Left lung (tissue), 10 donors: Measurements from ENCODE around the gene SLC44A3. TPM values are rescaled to one million over a fixed set of nuclear protein-coding genes. Genes with fewer than 3 reads are reported as not detected.
A peak's percentile ranks its signal among the peaks of the same experiment; 100 is the strongest.

Source experiments
- ATAC-seq: fragments of 200-7000 bp; cut with Tn5 transposase; one replicate; pipeline ENCODE4 v1.9.1; 2020; ENCODE audit warnings: moderate library complexity
- DNase-seq, 4 donors: peaks; one replicate each; pipeline ENCODE4 v3.0.0-alpha.2; 2013 to 2020
- H3K27ac ChIP-seq, 2 donors: fragments of 200-600 bp; sonication (generic) in 1 of 2; one replicate each; pipeline versions ENCODE4 v1.5.0 to v1.8.0; 2020 to 2021
- H3K27me3 ChIP-seq, 2 donors: fragments of 200-600 bp; sonication (generic) in 1 of 2; one replicate each; pipeline versions ENCODE4 v1.5.0 to v1.8.0; 2020 to 2021
- H3K36me3 ChIP-seq, 2 donors: fragments of 200-600 bp; sonication (generic) in 1 of 2; one replicate each; pipeline versions ENCODE4 v1.5.0 to v1.8.0; 2020 to 2021
- H3K4me1 ChIP-seq, 2 donors: fragments of 200-600 bp; one replicate each; pipeline ENCODE4 v1.8.0; 2021
- H3K4me3 ChIP-seq, 2 donors: fragments of 200-600 bp; sonication (generic) in 1 of 2; one replicate each; pipeline versions ENCODE4 v1.5.0 to v1.8.0; 2020 to 2021; ENCODE audit warnings: mild to moderate bottlenecking in 1 of 2
- H3K9me3 ChIP-seq, 2 donors: fragments of 200-600 bp; sonication (generic) in 1 of 2; one replicate each; pipeline versions ENCODE4 v1.5.0 to v1.8.0; 2020 to 2021
- CTCF ChIP-seq, 2 donors: fragments of 200-600 bp; sonication (generic) in 1 of 2; IDR thresholded peaks; one replicate each; pipeline versions ENCODE4 v1.5.0 to v1.8.0; 2021; ENCODE audit warnings: antibody characterized with exemption in 2 of 2
- intact Hi-C, 2 donors: fragments of 100-400 bp; cut with DNase I; formaldehyde crosslinking; loops; one replicate each; pipeline versions ENCODE4 v1.11.2 to v1.14.2; 2022
- polyA plus RNA-seq, 6 donors: library from polyadenylated mRNA; unstranded; fragments of 120-200 nt; gene quantifications; one replicate each; pipeline ENCODE4 v1.2.1, GENCODE V29; 2013; ENCODE audit not compliant: insufficient read length in 6 of 6
- total RNA-seq, 2 donors: library from RNA; stranded (reverse); fragmentation: NEBNext Ultra II Directional; extraction: Animal tissue kit (Norgen Biotek cat#: 25700); gene quantifications; one replicate each; pipeline ENCODE4 v1.2.1, GENCODE V29; 2021
- donor health status: DM: no; HTN: yes; CAD: no.
- donor health status: DM: no; HTN: no; CAD: no.

Gene SLC44A3
- total and polyA plus RNA-seq, 8 donors = 14.1 to 49.9 (median 37.6) TPM

GRCh38 chr1:94888201-94888600 lies 68.0 kb downstream of the SLC44A3 start:
- Histone ChIP-seq H3K27ac (no peak overlapping the region), H3K36me3 (peaks cover 0 to 8% of the 10 kb centered on the region in 2 donors), H3K9me3 (no peaks in the 10 kb centered on the region), H3K27me3 (no peaks in the 10 kb centered on the region), H3K4me1 (peaks cover 11 to 15% of the 10 kb centered on the region in 2 donors), H3K4me3 (no peak overlapping the region)
- DNase-seq (no peak), ATAC-seq (no peak)
- TF ChIP-seq CTCF (IDR thresholded peaks at IDR 0.05) = no peak
- intact Hi-C loops = no loop called here

GRCh38 chr1:94892604-94893254 lies 72.6 kb downstream of the SLC44A3 start:
- no peaks in the 10 kb centered on the region for H3K27me3 ChIP-seq
- no peak overlapping the region for H3K27ac ChIP-seq
- H3K4me1 ChIP-seq = no peaks in the 10 kb centered on the region
- DNase-seq (peak in 2 of 4 donors; percentile 46 to 68), ATAC-seq (no peak)
- H3K4me3 ChIP-seq = no peak overlapping the region
- peaks cover 0 to 28% of the 10 kb centered on the region in 2 donors for H3K36me3 ChIP-seq
- intact Hi-C loops = no loop called here
- no peaks in the 10 kb centered on the region for H3K9me3 ChIP-seq
- TF ChIP-seq CTCF (IDR thresholded peaks at IDR 0.05) = no peak

GRCh38 chr1:94894630-94895029 lies 74.5 kb downstream of the SLC44A3 start:
- peaks cover 0 to 42% of the 10 kb centered on the region in 2 donors for H3K36me3 ChIP-seq
- no peaks in the 10 kb centered on the region for H3K27me3 ChIP-seq
- H3K9me3 ChIP-seq = no peaks in the 10 kb centered on the region
- no peak for TF ChIP-seq CTCF (IDR thresholded peaks at IDR 0.05)
- no peak for ATAC-seq
- intact Hi-C loops = no loop called here
- H3K4me3 ChIP-seq = no peak overlapping the region
- no peak for DNase-seq
- peaks cover 4 to 5% of the 10 kb centered on the region in 2 donors for H3K4me1 ChIP-seq
- no peak overlapping the region for H3K27ac ChIP-seq

- no peak for TF ChIP-seq CTCF (IDR thresholded peaks at IDR 0.05)
- ATAC-seq = no peak
Observed at GRCh38 chr1:94895518-94895917, 75.4 kb downstream of the SLC44A3 start.

GRCh38 chr1:94898491-94899385 lies 78.6 kb downstream of the SLC44A3 start:
- Histone ChIP-seq H3K36me3 (peaks cover 0 to 66% of the 10 kb centered on the region in 2 donors), H3K9me3 (no peaks in the 10 kb centered on the region), H3K27ac (peak overlapping the region in 1 of 2 donors; percentile 49), H3K4me1 (peaks cover 6 to 15% of the 10 kb centered on the region in 2 donors), H3K27me3 (no peaks in the 10 kb centered on the region), H3K4me3 (no peak overlapping the region)
- intact Hi-C loops = no loop called here
- TF ChIP-seq CTCF (IDR thresholded peaks at IDR 0.05) = no peak
- peak in 1 of 4 donors; percentile 44 for DNase-seq
- ATAC-seq = peak; percentile 89

More at GRCh38 chr1:94895518-94895917, 75.4 kb downstream of the SLC44A3 start:
- peaks cover 6 to 11% of the 10 kb centered on the region in 2 donors for H3K4me1 ChIP-seq
- no peak overlapping the region for H3K27ac ChIP-seq
- H3K4me3 ChIP-seq = no peak overlapping the region
- intact Hi-C loops = no loop called here
- no peaks in the 10 kb centered on the region for H3K27me3 ChIP-seq
- DNase-seq = no peak
- H3K9me3 ChIP-seq = no peaks in the 10 kb centered on the region
- H3K36me3 ChIP-seq = peaks cover 0 to 51% of the 10 kb centered on the region in 2 donors
